Posterior cingulate gyrus (tissue), 11 donors: ENCODE results near the gene GPR153.
A peak's percentile ranks its signal among the peaks of the same experiment; 100 is the strongest.

Experiments used
- DNase-seq, 10 donors: peaks; one replicate each; pipeline versions ENCODE4 v3.0.0 to v3.0.0-alpha.2; 2020 to 2021; ENCODE audit warnings: mixed read lengths in 3 of 10
- intact Hi-C: fragments of 100-400 bp; cut with DNase I; formaldehyde crosslinking; loops from one replicate; pipeline ENCODE4 v1.15.1; 2023

GPR153 gene

DNA sequence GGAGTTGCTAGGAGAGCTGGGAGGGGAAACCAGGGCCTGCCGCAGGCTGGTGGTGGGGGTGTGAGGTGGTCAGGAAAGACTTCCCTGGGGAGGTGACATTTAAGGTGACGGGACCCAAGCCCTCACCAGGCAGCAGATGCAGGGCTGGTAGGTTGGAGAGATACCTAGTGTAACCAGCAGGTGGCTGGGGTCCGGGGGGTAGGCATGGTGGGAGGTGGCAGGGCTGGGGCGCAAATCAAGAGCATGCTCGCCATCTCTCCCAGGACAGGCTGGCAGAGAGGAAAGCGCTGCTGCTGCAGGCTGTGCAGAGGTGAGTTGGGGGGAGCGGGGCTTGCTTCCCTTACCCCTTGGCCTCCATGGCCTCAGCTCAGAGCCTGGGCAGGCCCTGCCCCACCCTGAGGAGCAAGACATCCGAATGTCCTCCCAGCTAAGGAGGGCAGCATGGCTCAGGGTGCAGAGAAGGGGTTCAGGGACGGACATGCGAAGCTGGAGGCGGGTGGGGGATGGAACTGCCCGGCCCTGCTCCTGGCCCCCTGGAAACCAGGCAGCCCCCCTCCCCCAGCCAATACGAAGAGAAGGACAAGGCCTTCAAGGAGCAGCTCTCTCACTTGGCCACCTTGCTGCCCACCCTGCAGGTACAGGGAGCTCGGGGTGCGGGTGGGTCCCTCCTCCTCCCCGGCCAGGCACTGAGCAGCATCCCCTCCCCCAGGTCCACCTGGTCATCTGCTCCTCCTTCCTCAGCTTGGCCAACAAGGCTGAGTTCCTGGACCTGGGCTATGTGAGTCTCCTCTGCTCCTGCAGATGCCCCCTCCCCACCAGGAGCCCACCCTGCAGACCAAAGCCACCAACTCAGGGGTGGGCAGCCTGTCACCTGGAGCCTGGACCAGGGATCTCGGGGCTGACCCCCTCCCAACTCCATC is 51.0 kb downstream of the GPR153 start:
- intact Hi-C loops, result no loop called here
- peak in 1 of 10 donors; percentile 67 for DNase-seq

DNA sequence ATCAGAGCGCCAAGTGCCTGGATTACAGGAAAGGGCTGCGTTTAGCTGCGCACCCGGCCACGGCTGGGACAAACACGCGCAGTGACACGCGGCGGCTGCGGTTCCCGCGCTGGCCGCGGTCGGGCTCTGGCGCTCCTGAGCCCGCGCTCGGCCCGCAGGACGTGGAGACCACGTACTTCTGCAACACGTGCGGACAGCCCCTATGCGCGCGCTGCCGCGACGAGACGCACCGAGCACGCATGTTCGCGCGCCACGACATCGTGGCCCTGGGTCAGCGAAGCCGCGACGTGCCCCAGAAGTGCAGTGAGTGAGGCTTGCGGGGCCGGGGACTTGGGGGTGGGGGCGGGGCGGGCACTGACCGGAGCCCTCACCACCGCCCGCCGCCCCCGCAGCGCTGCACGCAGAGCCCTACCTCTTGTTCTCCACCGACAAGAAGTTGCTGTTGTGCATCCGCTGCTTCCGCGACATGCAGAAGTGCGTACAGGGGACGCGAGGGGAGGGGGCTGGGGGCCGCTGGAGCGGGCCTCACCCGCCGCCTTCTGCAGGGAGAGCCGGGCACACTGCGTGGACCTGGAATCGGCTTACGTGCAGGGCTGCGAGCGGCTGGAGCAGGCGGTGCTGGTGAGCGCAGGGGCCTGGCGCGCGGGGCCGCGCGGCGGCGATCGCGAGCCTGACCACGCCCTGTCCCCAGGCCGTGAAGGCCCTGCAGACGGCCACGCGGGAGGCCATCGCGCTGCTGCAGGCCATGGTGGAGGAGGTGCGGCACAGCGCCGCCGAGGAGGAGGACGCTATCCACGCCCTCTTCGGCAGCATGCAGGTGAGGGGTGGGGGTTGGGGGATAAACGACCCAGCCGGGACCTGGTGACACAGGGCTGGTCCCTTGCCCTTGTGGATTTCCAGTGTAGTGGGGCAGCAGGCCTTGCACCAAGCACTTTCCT is 51.9 kb downstream of the GPR153 start:
- peak; percentile 21 to 96 (median 59) for DNase-seq
- intact Hi-C loops, result no loop called here

DNA sequence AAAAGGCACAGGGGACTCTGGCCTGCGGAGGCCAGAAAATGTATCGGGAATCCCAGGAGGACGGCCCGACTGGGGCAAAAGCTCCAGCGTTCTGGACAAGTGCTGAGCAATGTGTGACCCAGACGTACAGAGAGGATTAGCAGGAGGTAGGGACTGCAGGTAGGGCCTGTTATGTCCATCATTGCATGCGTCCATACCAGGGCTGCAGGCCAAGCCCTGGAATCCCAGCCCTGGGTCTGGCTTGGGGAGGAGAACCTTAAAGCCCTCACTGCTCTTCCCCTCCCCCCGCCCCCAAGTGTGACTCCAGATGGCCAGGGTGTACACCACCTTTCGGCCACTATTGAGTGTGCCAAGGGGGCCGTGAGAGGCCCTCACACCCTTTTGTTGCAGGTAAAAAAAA is 53.0 kb downstream of the GPR153 start:
- intact Hi-C loops, result no loop called here
- peak in 1 of 10 donors; percentile 39 for DNase-seq

DNA sequence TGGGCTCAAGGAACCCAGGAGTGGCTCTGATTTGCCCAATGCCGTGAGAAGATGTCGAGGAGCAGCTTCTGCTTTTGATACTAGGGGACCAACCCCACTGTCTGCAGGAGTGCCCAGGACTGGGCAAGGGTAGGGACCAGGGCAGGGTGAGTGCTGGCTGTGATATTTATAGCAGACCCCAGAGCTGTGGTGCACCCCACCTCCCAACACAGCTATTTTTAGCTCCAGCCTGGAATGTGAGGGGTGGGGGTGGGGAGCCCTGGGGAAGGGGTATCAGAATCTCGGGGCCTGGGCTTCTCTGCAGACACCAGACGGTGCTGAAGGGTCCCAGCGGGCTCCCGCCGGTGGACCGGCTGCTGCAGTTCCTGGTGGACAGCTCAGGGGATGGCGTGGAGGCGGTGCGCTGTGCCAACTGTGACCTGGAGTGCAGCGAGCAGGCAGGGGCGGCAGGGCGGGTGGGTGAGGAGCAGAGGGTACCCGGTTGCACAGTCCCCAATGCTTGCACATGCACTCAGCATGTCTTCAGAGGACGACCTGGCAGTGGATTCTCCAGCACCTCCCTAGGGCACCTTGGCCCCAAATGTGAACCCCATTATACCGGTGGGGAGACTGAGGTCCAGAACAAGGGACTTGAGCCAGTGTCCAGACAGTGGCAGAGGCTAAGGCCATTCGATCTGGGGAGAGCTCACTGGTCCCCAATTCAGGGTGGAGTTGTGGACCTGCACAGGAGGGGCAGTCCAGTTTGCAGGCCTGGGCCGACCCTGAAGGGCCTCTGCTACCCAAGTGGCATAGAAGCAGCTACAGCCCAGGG is 53.6 kb downstream of the GPR153 start:
- intact Hi-C loops, result no loop called here
- peak in 1 of 10 donors; percentile 40 for DNase-seq

DNA sequence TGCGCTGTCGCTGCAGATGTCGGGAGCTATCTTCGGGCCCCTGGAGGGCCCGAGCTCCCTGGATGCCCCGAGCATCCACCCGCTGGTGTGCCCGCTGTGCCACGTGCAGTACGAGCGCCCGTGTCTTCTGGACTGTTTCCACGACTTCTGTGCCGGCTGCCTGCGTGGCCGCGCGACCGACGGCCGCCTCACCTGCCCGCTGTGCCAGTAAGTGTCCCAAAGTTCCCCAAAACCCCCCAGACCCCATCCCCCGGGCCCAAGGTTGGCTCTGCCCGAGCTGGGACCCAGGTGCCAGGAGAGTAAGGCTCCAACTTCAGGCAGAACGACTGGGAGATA is 54.4 kb downstream of the GPR153 start:
- DNase-seq, result peak in 1 of 10 donors; percentile 49
- intact Hi-C loops, result no loop called here

DNA sequence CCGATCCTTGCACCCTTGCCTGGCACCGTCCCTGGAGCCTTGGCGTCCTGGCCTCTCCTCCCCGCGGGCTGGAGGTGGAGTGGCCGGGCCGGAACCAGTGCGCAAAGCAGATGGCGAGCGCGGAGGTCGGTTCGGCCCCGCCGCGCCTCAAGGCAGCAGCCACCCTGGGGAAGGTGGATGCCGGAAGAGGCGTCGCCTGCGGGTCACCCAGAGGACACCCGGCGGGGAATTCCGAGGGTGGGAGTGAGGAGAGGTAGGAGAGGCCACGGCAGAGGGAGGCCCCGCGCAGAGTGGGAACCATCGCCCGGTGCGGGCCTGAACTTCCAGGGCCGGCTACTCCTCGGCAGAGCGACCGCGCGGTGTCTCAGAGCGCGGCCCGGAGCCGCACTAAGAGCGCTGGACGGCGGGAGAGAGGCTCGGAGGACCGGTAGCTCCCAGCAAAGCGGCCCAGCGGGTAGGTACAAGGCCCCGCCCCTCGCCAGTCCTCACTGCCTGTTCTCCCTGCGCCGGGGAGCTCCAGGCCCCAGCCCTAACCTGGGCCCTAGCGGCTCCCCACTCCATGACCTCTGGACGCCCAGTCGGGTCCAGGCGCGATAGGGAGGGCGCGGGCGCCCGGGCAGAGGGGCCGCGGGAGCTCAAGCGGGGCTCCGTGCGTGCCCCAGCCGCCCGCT is 54.9 kb downstream of the GPR153 start, which contains the start of gene RNF207:
Gene RNF207 (plus strand): TSS at position 271 of the 671 bp plus-strand sequence. CDS start 417 bp downstream, outside the sequence.
- intact Hi-C loops, result no loop called here
- DNase-seq, result peak in 2 of 10 donors; percentile 76 to 87

DNA sequence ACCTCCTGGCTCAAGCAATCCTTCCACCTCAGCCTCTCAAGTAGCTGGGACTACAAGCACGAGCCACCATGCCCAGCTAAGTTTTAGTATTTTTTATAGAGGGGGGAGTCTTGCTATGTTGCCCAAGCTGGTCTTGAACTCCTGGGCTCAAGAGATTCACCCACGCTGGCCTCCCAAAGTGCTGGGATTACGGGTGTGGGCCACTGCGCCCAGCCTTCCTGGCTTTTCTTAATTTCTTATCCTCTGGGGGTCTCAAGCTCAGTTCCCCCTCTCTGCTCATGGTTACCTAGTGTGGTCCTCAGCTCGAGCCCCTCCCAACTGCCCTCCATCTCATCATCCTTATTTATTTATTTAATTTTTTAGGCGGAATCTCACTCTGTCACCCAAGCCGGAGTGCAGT is 58.6 kb downstream of the GPR153 start:
- intact Hi-C loops, result no loop called here
- DNase-seq, result peak in 2 of 10 donors; percentile 31 to 50

DNA sequence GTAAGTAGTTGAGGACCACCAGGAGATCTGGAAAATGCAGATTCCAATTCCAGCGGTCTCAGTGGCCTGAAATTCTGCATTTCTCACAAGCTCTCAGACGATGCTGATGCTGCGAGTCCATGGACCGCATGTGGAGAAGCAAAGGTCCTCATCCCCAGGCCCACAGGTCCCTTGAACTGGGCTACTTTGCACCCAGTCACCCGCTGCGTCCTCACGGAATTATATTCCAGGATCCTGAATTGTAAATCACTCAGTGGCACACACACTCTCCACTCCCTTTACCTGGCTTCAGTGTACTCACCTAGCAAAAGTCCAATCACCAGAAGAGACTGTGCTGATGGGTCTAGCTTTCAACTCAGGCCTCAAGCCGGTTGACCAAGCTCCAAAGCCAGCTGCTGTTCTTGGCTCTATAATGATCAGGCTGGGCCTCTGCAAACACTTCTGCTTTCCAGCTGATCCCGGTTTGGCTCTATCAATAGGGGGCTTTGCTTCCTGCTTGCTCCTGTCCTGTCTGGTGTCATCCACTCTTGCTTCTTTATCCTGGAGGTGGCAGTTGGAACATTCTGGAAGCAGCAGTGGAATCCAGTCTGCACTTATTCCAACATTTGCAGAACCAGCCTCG is 60.6 kb downstream of the GPR153 start:
- DNase-seq, result peak in 1 of 10 donors; percentile 4
- intact Hi-C loops, result no loop called here

DNA sequence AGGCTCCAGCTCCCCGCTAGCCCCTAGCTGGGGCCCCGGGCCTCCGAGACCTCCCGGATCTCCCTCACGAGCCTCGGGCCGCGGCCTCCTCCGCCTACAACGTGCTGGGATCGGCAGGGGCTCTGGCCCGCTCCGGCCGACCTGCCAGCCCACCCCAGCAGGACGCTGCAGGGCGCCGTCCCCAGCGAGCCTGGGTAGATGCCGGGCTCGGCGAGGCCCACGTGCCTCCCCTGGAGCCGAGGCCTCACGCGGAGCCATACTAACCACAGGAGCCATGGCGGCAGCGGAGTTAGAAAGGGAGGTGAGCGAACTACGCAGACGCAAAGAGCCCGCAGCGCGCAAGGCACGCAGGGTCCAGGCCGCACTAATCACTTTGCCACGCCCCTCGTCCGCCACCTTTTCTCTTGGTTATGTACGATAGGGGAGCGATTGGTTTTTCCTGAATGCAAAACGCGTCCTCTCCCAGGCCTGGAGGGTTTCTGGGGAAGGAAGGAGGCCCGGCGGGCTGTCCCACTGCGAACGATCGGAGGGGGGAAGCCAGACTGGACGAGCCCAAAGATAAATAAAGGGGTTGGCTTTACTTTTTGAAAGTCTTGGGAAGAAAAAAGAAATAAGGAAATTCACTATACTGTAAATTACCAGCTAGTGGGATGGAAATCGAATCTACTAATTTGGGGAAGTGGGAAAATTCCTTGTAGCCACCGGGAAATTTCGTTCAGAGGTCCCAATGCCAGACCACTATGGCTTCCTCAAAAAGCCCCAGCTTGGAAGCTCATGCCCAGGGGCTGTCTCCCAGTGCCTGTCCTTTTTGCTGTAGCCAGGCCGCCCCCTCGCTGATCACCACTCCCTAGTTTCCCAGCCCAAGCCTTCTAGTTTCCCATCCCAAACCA is 61.4 kb downstream of the GPR153 start, which contains the start of gene RPL22:
Gene RPL22 (minus strand): TSS at position 298 of the 890 bp plus-strand sequence. CDS start 22 bp downstream, at position 276.
- intact Hi-C loops, result loop anchor here (1.0 kb wide), 1 partner anchor 37 kb away; no protein-coding TSS in a partner anchor

DNA sequence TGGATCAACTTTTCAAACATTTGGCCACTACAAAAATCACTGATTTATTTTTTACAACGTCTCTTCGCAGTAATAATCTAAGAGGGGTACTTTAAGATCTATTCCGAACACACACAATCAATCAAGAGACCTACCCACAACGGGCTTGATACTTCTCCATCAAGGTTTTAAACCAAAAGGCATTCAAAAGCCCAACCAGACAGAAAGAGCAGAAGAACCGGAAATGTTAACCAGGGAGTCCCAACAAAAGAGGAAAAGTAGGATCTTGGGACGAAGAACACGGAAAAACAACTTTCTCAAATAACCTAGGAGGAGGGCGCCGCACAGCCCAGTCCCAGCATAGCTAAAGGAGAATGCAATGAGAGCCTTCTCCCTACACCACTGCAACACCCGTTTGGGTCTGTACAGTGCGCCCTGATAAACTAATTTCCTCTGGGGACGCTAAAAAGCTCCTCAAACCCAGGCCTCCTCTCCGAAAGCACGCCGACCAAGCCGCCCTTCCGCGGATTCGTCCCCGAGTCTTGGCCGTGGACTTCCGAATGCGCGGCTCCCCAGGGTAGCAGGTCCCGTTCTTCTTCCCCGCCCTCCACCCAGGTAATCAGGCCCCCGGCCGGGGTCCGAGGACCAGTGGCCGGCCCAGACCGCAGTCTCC is 62.1 kb downstream of the GPR153 start:
- intact Hi-C loops, result loop anchor here (1.0 kb wide), 1 partner anchor 38 kb away; no protein-coding TSS in a partner anchor

More for the DNA sequence above, 61.4 kb downstream of the GPR153 start, which contains the start of gene RPL22:
- peak; percentile 96 to 100 (median 98) for DNase-seq

DNA sequence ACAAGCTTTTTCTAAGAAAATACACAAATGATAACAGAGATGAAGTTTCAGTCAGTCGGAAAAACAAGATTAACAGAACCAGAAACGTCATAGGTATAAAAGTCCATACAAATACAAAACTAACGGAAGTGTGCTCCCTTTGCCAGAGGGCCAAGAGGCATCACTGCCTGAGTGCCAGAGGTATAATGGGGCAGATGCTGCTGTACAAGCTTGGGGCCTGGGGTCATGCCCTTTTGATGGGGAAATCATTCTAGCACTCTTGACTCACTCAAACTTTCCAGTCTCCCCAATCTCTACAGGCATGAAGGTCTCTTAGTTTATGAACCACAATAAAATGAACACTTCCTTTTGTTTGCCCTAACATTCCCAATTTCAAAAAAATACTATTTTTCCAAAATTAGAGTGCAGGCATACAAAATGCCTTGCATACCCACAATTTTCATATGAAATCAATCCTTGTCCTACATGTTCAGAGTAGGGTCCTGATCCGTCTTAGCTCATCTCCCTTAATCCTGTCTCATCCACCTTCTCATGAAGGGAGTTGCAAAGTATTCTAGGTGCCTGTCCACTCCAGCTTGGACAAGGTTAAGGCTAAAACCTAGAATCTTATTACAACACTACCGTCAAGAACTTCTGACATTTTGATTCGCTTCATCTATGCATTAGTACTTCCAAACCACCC is 63.0 kb downstream of the GPR153 start:
- DNase-seq, result peak in 2 of 10 donors; percentile 9 to 30
- intact Hi-C loops, result no loop called here

More for the DNA sequence above, 62.1 kb downstream of the GPR153 start:
- no peak for DNase-seq
